GM12878 (cell line): Measurements from ENCODE around the gene ASB2. TPM values are rescaled to one million over a fixed set of nuclear protein-coding genes. Genes with fewer than 3 reads are reported as not detected.
A peak's percentile ranks its signal among the peaks of the same experiment; 100 is the strongest.

ENCODE experiments used
- ATF3 ChIP-seq: IDR thresholded peaks from 2 replicates; pipeline ENCODE4 v1.6.1; 2011; ENCODE audit warnings: low read depth, mild to moderate bottlenecking, low read length, moderate library complexity, borderline replicate concordance; ENCODE audit errors: extremely low read depth
- ATF7 ChIP-seq: fragments of 450-650 bp; IDR thresholded peaks from 2 replicates; pipeline ENCODE4 v1.6.1; 2016; ENCODE audit warnings: low read depth, mild to moderate bottlenecking
- CREB1 ChIP-seq: IDR thresholded peaks from 2 replicates; pipeline ENCODE4 v1.6.1; 2012; ENCODE audit warnings: low read depth, mild to moderate bottlenecking, inconsistent platforms
- DPF2 ChIP-seq: fragments of 450-650 bp; IDR thresholded peaks from 2 replicates; pipeline ENCODE4 v1.6.1; 2017; ENCODE audit warnings: mild to moderate bottlenecking
- HDGF ChIP-seq: fragments of 450-650 bp; IDR thresholded peaks from 2 replicates; pipeline ENCODE4 v1.6.1; 2016; ENCODE audit warnings: antibody characterized with exemption
- IKZF1 ChIP-seq: fragments of 450-650 bp; conservative IDR thresholded peaks from 2 replicates; pipeline ENCODE4 v1.6.1; 2017; ENCODE audit warnings: antibody characterized with exemption, mild to moderate bottlenecking
- IKZF2 ChIP-seq, 2 experiments: fragments of 450-650 bp; IDR thresholded peaks; 2 replicates each; pipeline ENCODE4 v1.6.1; 2017; ENCODE audit warnings: mild to moderate bottlenecking in 2 of 2, moderate library complexity in 2 of 2
- JUNB ChIP-seq: IDR thresholded peaks from 2 replicates; pipeline ENCODE4 v1.6.1; 2016; ENCODE audit warnings: antibody characterized with exemption, mild to moderate bottlenecking
- JUND ChIP-seq: IDR thresholded peaks from 2 replicates; pipeline ENCODE4 v1.6.1; 2012; ENCODE audit warnings: low read depth, mild to moderate bottlenecking, low read length, improper control_type of control experiment, moderate library complexity
- MLLT1 ChIP-seq: fragments of 450-650 bp; IDR thresholded peaks from 2 replicates; pipeline ENCODE4 v1.6.1; 2016; ENCODE audit warnings: mild to moderate bottlenecking
- MTA3 ChIP-seq: IDR thresholded peaks from 2 replicates; pipeline ENCODE4 v1.6.1; 2012; ENCODE audit warnings: low read length, inconsistent platforms, borderline replicate concordance
- PKNOX1 ChIP-seq: fragments of 450-650 bp; IDR thresholded peaks from 2 replicates; pipeline ENCODE4 v1.6.1; 2016; ENCODE audit warnings: mild to moderate bottlenecking
- RAD51 ChIP-seq: fragments of 450-650 bp; IDR thresholded peaks from 2 replicates; pipeline ENCODE4 v1.6.1; 2016; ENCODE audit warnings: moderate library complexity, mild to moderate bottlenecking, inconsistent platforms
- RELB ChIP-seq: fragments of 450-650 bp; IDR thresholded peaks from 2 replicates; pipeline ENCODE4 v1.6.1; 2017; ENCODE audit warnings: low read depth, mild to moderate bottlenecking, moderate library complexity
- SMAD5 ChIP-seq: IDR thresholded peaks from 2 replicates; pipeline ENCODE4 v1.6.1; 2016; ENCODE audit warnings: antibody characterized with exemption, low read depth
- SRF ChIP-seq, 2 experiments: IDR thresholded peaks; 2 replicates each; pipeline ENCODE4 v1.6.1; 2011; ENCODE audit warnings: low read depth in 2 of 2, low read length in 2 of 2, mild to moderate bottlenecking in 1 of 2, moderate library complexity in 1 of 2
- SUZ12 ChIP-seq: fragments of 200-600 bp; sonication (generic); IDR thresholded peaks from one replicate; pipeline ENCODE4 v1.6.1; 2018; ENCODE audit warnings: antibody characterized with exemption, mild to moderate bottlenecking; ENCODE audit not compliant: unreplicated experiment
- TAF1 ChIP-seq: IDR thresholded peaks from 2 replicates; pipeline ENCODE4 v1.6.1; 2011; ENCODE audit warnings: mild to moderate bottlenecking, low read depth, low read length, borderline replicate concordance
- TCF7 ChIP-seq: IDR thresholded peaks from 2 replicates; pipeline ENCODE4 v1.6.1; 2014; ENCODE audit warnings: antibody characterized with exemption, borderline replicate concordance
- USF2 ChIP-seq: IDR thresholded peaks from 2 replicates; pipeline ENCODE4 v1.6.1; 2011; ENCODE audit warnings: low read depth, low read length, improper control_type of control experiment, borderline replicate concordance
- ZBED1 ChIP-seq: IDR thresholded peaks from 2 replicates; pipeline ENCODE4 v1.6.1; 2016; ENCODE audit warnings: borderline replicate concordance
- ZNF622 ChIP-seq: fragments of 450-650 bp; IDR thresholded peaks from 2 replicates; pipeline ENCODE4 v1.6.1; 2017; ENCODE audit warnings: mild to moderate bottlenecking, inconsistent platforms
- polyA plus RNA-seq, 11 experiments: library from polyadenylated mRNA; depleted of rRNA in 4 of 11; unstranded in 6 of 11; stranded (reverse) in 5 of 11; fragments of >200 nt; fragmentation: Nextera tagmentation in 4 of 11; fragmentation: Illumina TruSeq in 1 of 11; extraction: Ambion mirVana in 4 of 11; extraction: Trizol in 1 of 11; gene quantifications; 1 replicate in 1 of 11; 2 replicates in 10 of 11; pipeline versions ENCODE4 v1.2.1 to v1.2.3, GENCODE V29; 2011 to 2016; ENCODE audit warnings: inconsistent platforms in 2 of 11, missing spikeins in 2 of 11, low read depth in 1 of 11
- total RNA-seq, 4 experiments: library from RNA; depleted of rRNA in 3 of 4; stranded (reverse); fragments of >200 nt in 3 of 4; fragmentation: Illumina TruSeq in 1 of 4; extraction: Trizol in 1 of 4; gene quantifications; 2 replicates each; pipeline versions ENCODE4 v1.2.1 to v1.2.3, GENCODE V29; 2013 to 2021

ASB2 gene
- total and polyA plus RNA-seq, 10 of the 15 experiments (the other 5 are each of a cell fraction or from before 2014, with no cell fraction given) = 3.0 to 54.8 (median 33.5) TPM

- TF ChIP-seq MLLT1 (peak; percentile 94), SMAD5 (peak; percentile 72; the same call in 1 of the 2 replicates), JUND (no peak), RAD51 (peak; percentile 83; the same call in 1 of the 2 replicates), IKZF1 (peak; percentile 58; the same call in 1 of the 2 replicates), ATF7 (peak; percentile 86), DPF2 (peak; percentile 36), ATF3 (peak; percentile 21; the same call in 1 of the 2 replicates), RELB (peak; percentile 8), TCF7 (no peak), HDGF (peak; percentile 100), PKNOX1 (peak; percentile 33; the same call in 1 of the 2 replicates), SUZ12 (no peak), SRF (IDR thresholded peaks at IDR 0.05; ENCODE audit: low read depth in 2 of 2, low read length in 2 of 2) (peak; percentile 88 to 98), MTA3 (no peak), JUNB (no peak), TAF1 (peak; percentile 55; the same call in 1 of the 2 replicates), IKZF2 (IDR thresholded peaks at IDR 0.05) (peak in 1 of 2 experiments; percentile 51; a peak in 1 of 4 replicates), USF2 (peak; percentile 59), CREB1 (no peak), ZBED1 (0 out of 2 replicates have a peak, but pooled peaks have one; percentile 6), ZNF622 (no peak)
Measured at GRCh38 chr14:93976477-93977057, at the start of gene ASB2 (continued).
